ENCODE data around the gene SURF4. TPM values are rescaled to one million over a fixed set of nuclear protein-coding genes. Genes with fewer than 3 reads are reported as not detected.

SURF4 gene
- total and polyA plus RNA-seq, 2 of the 13 experiments (the other 11 are each of a cell fraction or from before 2014, with no cell fraction given): 220 to 265 TPM

DNA sequence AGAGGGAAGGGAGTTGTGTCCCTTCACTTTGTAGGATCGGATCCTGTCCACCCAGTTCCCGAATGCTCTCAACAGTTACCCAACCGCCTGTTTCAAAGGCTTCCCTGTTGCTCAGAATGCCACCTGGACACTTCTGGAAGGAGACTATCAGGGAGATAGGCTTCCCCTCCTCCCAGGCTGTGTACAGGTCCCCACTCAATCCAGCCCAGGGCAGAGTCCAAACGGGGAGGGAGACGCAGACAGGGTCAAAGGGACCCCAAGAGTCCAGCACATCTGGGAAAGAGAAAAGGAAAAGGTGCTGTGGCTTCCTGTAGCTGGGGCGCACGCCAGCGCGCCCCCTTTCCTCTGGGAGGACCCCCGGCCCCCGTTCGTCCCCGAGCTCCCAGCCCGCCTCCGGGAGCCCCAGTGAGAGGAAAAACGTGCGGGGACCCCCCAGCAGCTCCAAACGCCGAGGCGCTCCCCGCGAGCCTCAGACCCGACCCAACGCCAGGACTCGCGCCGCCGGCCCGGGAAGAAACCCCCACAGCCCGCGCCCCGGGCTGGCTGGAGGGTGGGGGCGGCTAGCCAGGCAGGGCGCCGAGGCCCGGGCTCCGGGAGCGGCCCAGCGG lies 640 bp downstream of the SURF4 start (continued):
- peak; percentile 69 for TF ChIP-seq POLR2AphosphoS5 (IDR thresholded peaks at IDR 0.05; ENCODE audit: low read depth, low read length)
- TF ChIP-seq, protein P1, sequence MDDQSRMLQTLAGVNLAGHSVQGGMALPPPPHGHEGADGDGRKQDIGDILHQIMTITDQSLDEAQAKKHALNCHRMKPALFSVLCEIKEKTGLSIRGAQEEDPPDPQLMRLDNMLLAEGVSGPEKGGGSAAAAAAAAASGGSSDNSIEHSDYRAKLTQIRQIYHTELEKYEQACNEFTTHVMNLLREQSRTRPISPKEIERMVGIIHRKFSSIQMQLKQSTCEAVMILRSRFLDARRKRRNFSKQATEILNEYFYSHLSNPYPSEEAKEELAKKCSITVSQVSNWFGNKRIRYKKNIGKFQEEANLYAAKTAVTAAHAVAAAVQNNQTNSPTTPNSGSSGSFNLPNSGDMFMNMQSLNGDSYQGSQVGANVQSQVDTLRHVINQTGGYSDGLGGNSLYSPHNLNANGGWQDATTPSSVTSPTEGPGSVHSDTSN (CRISPR knock-in tag; IDR thresholded peaks at IDR 0.05; ENCODE audit: borderline replicate concordance): no peak
- TF ChIP-seq, protein P2, sequence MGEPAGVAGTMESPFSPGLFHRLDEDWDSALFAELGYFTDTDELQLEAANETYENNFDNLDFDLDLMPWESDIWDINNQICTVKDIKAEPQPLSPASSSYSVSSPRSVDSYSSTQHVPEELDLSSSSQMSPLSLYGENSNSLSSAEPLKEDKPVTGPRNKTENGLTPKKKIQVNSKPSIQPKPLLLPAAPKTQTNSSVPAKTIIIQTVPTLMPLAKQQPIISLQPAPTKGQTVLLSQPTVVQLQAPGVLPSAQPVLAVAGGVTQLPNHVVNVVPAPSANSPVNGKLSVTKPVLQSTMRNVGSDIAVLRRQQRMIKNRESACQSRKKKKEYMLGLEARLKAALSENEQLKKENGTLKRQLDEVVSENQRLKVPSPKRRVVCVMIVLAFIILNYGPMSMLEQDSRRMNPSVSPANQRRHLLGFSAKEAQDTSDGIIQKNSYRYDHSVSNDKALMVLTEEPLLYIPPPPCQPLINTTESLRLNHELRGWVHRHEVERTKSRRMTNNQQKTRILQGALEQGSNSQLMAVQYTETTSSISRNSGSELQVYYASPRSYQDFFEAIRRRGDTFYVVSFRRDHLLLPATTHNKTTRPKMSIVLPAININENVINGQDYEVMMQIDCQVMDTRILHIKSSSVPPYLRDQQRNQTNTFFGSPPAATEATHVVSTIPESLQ (CRISPR knock-in tag; conservative IDR thresholded peaks at IDR 0.05): no peak
- TF ChIP-seq ZSCAN30 (CRISPR knock-in tag; IDR thresholded peaks at IDR 0.05): no peak
- TF ChIP-seq, protein P3, sequence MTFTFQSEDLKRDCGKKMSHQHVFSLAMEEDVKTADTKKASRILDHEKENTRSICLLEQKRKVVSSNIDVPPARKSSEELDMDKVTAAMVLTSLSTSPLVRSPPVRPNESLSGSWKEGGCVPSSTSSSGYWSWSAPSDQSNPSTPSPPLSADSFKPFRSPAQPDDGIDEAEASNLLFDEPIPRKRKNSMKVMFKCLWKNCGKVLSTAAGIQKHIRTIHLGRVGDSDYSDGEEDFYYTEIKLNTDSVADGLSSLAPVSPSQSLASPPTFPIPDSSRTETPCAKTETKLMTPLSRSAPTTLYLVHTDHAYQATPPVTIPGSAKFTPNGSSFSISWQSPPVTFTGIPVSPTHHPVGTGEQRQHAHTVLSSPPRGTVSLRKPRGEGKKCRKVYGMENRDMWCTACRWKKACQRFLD (CRISPR knock-in tag; IDR thresholded peaks at IDR 0.05; ENCODE audit: borderline replicate concordance): no peak
- TF ChIP-seq, protein P4, sequence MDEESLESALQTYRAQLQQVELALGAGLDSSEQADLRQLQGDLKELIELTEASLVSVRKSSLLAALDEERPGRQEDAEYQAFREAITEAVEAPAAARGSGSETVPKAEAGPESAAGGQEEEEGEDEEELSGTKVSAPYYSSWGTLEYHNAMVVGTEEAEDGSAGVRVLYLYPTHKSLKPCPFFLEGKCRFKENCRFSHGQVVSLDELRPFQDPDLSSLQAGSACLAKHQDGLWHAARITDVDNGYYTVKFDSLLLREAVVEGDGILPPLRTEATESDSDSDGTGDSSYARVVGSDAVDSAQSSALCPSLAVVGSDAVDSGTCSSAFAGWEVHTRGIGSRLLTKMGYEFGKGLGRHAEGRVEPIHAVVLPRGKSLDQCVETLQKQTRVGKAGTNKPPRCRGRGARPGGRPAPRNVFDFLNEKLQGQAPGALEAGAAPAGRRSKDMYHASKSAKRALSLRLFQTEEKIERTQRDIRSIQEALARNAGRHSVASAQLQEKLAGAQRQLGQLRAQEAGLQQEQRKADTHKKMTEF (CRISPR knock-in tag; IDR thresholded peaks at IDR 0.05): no peak
- no peak for TF ChIP-seq ZNF660 (CRISPR knock-in tag; IDR thresholded peaks at IDR 0.05; ENCODE audit: borderline replicate concordance, low read depth)
- TF ChIP-seq, protein P5, sequence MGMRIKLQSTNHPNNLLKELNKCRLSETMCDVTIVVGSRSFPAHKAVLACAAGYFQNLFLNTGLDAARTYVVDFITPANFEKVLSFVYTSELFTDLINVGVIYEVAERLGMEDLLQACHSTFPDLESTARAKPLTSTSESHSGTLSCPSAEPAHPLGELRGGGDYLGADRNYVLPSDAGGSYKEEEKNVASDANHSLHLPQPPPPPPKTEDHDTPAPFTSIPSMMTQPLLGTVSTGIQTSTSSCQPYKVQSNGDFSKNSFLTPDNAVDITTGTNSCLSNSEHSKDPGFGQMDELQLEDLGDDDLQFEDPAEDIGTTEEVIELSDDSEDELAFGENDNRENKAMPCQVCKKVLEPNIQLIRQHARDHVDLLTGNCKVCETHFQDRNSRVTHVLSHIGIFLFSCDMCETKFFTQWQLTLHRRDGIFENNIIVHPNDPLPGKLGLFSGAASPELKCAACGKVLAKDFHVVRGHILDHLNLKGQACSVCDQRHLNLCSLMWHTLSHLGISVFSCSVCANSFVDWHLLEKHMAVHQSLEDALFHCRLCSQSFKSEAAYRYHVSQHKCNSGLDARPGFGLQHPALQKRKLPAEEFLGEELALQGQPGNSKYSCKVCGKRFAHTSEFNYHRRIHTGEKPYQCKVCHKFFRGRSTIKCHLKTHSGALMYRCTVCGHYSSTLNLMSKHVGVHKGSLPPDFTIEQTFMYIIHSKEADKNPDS (CRISPR knock-in tag; IDR thresholded peaks at IDR 0.05): peak; percentile 41; the same call in 1 of the 2 replicates
- no peak for TF ChIP-seq ZNF468 (CRISPR knock-in tag; IDR thresholded peaks at IDR 0.05)
- TF ChIP-seq, protein P6, sequence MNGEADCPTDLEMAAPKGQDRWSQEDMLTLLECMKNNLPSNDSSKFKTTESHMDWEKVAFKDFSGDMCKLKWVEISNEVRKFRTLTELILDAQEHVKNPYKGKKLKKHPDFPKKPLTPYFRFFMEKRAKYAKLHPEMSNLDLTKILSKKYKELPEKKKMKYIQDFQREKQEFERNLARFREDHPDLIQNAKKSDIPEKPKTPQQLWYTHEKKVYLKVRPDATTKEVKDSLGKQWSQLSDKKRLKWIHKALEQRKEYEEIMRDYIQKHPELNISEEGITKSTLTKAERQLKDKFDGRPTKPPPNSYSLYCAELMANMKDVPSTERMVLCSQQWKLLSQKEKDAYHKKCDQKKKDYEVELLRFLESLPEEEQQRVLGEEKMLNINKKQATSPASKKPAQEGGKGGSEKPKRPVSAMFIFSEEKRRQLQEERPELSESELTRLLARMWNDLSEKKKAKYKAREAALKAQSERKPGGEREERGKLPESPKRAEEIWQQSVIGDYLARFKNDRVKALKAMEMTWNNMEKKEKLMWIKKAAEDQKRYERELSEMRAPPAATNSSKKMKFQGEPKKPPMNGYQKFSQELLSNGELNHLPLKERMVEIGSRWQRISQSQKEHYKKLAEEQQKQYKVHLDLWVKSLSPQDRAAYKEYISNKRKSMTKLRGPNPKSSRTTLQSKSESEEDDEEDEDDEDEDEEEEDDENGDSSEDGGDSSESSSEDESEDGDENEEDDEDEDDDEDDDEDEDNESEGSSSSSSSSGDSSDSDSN (CRISPR knock-in tag; IDR thresholded peaks at IDR 0.05): no peak
- TF ChIP-seq, protein P7, sequence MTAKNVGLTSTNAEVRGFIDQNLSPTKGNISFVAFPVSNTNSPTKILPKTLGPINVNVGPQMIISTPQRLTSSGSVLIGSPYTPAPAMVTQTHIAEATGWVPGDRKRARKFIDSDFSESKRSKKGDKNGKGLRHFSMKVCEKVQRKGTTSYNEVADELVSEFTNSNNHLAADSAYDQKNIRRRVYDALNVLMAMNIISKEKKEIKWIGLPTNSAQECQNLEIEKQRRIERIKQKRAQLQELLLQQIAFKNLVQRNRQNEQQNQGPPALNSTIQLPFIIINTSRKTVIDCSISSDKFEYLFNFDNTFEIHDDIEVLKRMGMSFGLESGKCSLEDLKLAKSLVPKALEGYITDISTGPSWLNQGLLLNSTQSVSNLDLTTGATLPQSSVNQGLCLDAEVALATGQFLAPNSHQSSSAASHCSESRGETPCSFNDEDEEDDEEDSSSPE (CRISPR knock-in tag; IDR thresholded peaks at IDR 0.05): 0 out of 2 replicates have a peak, but pooled peaks have one; percentile 2
- TF ChIP-seq ZNF225 (CRISPR knock-in tag; IDR thresholded peaks at IDR 0.05): no peak
- no peak for TF ChIP-seq ZBTB8A (CRISPR knock-in tag; IDR thresholded peaks at IDR 0.05; ENCODE audit: borderline replicate concordance, low read depth)
- peak; percentile 50; the same call in 1 of the 2 replicates for TF ChIP-seq ISX (CRISPR knock-in tag; conservative IDR thresholded peaks at IDR 0.05)
- 0 out of 2 replicates have a peak, but pooled peaks have one; percentile 41 for TF ChIP-seq TARDBP (CRISPR knock-in tag; IDR thresholded peaks at IDR 0.05)
- TF ChIP-seq NFYB (CRISPR knock-in tag; IDR thresholded peaks at IDR 0.05): no peak
- no peak for TF ChIP-seq ZNF446 (CRISPR knock-in tag; IDR thresholded peaks at IDR 0.05)
